GM18498 (cell line): Measurements from ENCODE around the gene ADAMTS15.

Experiments used
- ATAC-seq: cut with Tn5 transposase; IDR thresholded peaks from one replicate; pipeline ENCODE4 v1.9.1; 2021; ENCODE audit warnings: mild to moderate bottlenecking, moderate library complexity; ENCODE audit not compliant: unreplicated experiment

Gene ADAMTS15, protein sequence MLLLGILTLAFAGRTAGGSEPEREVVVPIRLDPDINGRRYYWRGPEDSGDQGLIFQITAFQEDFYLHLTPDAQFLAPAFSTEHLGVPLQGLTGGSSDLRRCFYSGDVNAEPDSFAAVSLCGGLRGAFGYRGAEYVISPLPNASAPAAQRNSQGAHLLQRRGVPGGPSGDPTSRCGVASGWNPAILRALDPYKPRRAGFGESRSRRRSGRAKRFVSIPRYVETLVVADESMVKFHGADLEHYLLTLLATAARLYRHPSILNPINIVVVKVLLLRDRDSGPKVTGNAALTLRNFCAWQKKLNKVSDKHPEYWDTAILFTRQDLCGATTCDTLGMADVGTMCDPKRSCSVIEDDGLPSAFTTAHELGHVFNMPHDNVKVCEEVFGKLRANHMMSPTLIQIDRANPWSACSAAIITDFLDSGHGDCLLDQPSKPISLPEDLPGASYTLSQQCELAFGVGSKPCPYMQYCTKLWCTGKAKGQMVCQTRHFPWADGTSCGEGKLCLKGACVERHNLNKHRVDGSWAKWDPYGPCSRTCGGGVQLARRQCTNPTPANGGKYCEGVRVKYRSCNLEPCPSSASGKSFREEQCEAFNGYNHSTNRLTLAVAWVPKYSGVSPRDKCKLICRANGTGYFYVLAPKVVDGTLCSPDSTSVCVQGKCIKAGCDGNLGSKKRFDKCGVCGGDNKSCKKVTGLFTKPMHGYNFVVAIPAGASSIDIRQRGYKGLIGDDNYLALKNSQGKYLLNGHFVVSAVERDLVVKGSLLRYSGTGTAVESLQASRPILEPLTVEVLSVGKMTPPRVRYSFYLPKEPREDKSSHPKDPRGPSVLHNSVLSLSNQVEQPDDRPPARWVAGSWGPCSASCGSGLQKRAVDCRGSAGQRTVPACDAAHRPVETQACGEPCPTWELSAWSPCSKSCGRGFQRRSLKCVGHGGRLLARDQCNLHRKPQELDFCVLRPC

DNA sequence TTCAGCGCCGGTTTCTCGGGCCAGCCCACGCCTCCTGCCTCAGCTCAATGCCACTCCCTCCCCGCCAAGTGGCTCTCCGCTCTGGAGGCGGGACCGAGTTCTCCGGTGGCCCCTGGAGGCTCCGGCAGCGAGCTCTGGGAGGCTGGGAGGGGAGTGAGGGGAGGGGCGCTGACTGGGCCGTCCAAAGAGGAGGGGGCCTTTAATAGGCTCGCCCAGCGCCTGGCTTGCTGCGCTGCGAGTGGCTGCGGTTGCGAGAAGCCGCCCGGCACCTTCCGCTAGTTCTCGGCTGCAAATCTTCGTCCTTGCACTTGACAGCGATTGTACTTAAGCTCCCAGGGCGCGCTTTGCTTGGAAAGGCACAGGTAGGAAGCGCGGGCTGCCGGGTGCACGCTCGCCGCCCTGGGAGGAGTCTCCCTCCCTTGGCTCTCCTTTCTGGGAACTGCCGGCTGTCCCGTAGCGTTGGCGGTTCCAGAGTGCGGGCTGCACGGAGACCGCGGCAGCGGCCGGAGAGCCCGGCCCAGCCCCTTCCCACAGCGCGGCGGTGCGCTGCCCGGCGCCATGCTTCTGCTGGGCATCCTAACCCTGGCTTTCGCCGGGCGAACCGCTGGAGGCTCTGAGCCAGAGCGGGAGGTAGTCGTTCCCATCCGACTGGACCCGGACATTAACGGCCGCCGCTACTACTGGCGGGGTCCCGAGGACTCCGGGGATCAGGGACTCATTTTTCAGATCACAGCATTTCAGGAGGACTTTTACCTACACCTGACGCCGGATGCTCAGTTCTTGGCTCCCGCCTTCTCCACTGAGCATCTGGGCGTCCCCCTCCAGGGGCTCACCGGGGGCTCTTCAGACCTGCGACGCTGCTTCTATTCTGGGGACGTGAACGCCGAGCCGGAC, at the start of gene ADAMTS15:
Gene ADAMTS15 (plus strand): TSS at position 230 of the 894 bp plus-strand sequence. CDS start 329 bp downstream, at position 559.
- ATAC-seq: peak; percentile 70

DNA sequence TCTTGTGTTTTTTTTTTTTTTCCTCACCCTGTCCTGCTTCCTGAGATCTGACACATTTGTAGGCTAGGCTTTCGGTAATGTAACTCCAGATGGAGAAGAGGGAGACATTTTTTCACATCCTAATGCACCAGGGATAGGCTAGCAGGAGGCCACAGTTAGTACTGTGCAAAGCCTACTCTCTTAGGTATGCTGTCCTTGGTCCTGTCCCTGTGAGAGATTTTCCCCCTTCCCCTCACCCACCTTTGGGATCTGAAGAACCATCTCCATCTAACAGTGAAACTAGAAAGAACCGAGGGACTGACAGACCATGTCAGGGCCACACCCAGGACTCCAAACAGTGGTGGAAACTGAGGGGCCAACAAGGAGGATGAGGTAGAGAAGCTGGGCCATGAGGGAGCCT, 49.2 kb upstream of the ADAMTS15 start:
- no peak for ATAC-seq

DNA sequence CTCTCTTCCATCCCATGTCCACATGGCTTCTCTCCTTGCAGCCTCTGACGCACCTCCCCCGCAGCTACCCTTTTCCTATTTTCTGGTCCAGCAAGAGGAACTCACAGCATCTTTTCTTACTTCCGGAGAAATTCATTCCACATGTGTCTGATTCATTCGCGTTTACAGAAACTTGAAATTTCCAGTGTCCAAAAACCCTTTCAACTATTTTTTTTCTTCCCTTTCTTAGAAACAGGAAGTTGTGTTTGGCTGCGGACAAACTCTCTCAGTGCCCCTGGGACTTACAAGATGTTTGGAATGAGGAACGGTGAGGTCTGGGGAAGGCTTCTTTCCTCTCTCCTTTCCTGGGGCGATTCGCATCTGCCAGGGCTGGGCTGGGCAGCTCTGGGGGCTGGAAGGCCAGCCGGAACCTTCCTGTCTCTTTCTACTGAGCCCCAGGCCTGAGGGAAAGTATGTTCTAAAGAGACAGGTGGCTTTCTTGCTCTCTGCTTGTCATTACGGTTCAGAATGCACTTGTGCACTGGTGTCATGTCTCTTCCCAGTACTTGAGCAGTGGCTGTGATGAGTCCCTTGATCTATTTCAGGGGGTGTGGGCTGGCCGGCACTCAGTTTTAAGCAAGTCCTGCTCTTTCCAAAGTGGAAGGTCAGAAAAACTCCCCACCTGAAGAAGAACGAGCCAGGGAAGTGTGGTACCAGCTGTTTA, 47.5 kb upstream of the ADAMTS15 start:
- ATAC-seq: no peak

DNA sequence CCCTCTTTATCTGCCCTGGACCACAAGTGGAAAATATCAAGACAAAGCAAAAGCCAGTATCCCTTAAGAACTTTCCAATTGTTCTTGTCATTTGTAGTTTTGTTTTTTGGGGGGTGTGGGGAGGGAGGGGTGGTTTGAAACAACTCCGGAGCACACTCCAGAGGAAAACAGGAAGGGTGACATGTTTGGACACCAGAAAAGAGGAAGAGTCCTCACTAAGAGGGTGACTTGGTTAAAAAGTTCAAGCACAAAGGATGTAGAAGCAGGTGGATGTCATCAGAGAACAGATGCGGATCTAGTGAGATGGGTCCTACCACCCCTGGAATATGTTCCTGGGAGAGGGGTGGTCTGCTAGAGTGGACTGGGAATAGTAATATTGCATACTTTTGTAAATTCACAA, 45.9 kb upstream of the ADAMTS15 start:
- no peak for ATAC-seq

DNA sequence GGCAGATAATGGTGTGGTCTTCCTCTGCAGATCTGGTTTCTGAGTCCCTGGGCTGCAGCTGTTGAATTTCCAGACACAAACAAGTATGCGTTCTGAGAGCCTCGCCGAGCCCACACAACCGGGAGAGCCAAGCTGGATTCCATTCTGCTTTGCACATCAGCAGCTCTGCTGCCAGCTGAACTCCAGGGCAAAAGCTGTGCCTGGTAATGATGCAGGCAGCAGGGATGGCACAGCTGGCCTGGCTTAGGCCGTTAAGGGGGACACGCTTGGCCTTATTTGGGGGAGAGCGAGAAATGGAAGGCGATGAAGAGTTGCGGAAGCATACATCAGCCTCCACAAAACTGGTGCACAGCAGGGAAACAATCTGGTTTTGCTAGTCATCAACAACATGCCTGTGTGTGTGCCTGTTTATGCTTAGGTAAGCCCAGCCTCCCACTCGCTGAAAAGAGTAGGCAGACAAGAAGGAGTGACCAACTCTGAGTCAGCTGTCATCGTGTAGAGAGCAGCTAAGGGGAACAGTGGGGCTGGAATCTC, 45.1 kb upstream of the ADAMTS15 start:
- no peak for ATAC-seq

DNA sequence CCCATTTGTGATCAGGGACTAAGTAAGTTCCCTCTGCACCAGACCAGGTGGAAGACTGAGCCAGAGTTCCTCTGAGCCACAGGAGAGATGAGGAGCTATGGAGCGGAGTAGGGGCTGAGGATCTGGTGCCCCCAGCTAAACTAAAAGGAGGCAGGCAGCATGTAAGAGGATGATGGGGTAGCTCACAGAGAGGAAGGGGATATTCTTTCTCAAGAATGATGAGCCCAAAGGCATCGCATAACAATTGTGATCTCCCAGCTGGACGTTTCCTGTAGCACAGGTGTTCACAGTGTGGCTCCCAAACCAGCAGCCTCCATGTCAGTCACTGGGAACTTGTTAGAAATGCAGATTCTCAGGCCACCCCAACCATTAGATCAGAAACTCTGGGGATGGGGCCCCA, 44.5 kb upstream of the ADAMTS15 start:
- ATAC-seq: no peak

DNA sequence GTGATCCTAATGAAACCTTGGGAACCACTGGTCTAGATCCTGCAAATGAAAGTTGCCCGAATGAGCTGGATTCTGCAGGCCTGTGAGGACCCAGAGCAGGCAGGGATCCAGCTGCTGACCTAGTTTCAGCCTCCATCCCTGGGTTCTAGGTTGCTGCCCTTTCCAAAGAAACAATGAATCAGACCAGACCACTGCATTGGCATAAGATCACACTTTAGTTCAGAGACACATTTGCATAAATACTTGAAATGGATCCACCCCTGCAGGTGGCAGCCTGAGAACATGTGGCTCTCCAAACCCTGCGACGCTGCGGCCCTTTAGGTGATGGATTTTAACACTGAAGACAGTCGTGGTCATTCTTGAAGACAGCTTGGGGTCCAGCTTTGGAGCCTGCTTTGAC, 43.7 kb upstream of the ADAMTS15 start:
- no peak for ATAC-seq

DNA sequence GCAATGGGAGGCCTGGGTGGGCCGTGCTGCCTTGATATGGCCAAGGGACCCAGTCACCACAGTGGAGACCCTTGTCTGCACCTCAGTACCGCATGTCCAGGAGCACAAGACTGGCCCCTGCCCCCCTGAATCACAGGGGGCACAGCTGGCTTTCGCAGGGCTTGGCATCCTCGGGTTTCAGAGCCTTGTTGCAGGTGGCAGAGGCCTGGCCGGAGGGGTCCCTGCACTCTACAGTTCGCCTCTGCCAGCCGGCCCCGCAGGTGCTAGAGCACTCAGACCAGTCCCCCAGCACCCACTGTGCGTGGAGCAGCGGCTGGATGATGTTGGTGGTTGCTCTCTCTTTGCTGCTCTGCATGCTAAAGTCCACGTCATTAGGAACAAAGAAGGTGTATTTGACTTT, 43.0 kb upstream of the ADAMTS15 start:
- ATAC-seq: no peak

DNA sequence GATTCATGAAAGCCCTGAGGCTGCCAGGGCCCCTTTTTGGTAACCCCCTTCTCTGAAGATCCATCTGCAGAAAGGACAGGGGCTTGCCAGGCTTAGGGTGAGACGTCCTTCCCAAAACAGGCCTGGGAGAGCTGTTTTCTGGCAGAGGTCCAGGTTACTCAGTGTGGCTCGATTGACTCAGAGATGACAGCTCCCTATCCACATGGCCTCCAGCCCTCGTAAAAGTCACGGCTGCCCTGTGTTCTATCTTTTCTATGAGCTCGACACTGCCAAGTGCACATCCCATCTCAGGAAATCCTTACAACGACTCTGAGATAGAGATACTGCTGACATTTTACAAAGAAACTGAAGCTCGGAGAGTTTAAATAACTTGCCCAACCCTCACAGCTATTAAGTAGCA, 40.5 kb upstream of the ADAMTS15 start:
- no peak for ATAC-seq

DNA sequence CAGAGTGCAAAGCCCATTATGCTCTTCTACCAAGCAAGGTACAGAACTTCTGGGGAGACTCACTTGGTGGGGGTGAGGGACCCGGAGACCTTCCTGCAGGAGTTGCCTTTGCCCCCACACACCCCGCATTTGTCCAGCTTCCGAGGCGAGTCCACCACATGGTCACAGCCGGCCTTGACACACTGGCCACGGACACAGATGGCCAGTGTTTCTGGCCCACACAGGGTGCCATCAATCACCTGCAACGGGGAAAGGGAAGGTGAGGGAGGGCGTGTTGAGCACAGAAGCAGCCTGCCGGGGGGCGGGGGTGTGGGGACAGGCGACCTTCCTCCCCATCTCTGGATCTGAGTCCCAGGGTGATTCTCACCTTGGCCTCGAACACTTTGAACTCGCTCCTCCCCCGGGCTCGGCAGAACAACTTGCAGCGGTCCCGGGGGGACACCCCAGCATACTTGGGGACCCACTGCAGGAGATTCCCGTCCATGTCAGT, 40.0 kb upstream of the ADAMTS15 start:
- no peak for ATAC-seq

DNA sequence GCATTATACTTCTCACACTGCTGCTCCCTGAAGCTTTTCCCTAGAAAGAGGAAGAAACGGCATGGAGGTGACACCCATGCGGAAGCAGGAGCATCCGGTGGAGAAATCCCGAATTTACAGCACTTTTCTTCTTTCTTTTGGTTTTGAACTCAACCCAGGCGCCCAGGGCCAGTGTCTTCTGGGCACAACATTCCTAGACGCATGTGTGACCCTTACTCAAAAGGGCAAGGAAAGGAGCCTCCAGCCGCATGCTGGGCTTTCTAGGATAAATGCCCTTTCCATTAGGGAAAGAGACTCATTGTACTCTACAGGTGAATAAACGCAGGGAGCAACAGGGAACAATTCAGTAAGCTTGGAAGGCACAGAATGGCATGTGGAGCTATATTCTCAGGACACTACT, 39.5 kb upstream of the ADAMTS15 start:
- ATAC-seq: no peak

DNA sequence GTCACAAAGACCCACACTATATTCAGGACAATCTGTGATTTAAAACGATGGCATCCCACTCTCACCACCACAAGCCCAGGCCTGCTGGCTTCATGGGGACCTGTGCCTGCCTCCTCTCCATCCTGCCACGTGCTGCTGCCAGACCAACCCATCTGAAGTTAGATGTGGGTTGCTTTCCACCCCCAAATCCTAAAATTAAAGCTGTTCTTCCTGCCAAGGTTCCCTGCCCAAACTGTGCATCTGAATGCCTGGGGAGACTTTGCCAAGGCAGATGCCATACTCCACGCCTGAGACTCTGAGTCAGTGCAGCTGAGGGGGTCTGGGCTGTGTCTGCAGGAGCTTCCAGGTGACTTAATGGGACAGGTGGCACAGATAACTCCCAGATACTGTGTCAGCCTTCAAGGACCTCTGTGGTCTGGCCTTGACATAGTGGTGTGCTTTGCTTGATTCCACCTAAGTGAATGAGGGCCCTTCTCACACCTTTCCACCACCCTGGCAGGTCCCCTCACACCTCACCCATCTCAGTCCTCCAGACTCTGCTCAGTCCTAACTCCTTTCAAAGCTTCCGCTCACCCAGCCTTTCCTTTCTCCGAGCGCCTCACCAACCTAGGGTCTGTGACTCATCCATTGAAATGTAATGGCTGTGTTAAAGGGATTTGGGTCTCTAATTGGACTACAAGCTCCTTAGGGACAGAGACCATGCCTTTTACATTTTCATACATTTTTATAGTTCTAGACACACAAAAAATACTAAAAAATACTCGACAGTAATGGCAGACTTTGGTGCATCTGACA, 38.7 kb upstream of the ADAMTS15 start:
- no peak for ATAC-seq

DNA sequence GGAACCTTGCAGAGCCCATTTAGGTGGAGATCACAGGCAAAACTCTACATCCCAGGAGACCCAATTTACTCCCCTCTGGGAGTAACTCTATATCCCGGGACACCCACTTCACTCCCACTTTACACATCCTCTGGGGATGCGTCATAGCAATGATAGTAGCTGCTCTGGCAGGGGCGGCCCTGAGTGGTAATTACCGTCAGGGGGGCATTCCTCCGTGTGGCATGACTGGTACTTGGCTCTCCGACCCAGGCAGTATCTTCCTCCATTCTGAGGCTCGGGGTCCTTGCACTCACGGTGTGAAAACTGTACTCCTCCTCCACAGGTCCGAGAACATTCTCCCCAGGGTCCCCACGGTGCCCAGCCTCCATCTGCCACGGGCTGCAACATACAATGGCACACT, 37.2 kb upstream of the ADAMTS15 start:
- no peak for ATAC-seq

DNA sequence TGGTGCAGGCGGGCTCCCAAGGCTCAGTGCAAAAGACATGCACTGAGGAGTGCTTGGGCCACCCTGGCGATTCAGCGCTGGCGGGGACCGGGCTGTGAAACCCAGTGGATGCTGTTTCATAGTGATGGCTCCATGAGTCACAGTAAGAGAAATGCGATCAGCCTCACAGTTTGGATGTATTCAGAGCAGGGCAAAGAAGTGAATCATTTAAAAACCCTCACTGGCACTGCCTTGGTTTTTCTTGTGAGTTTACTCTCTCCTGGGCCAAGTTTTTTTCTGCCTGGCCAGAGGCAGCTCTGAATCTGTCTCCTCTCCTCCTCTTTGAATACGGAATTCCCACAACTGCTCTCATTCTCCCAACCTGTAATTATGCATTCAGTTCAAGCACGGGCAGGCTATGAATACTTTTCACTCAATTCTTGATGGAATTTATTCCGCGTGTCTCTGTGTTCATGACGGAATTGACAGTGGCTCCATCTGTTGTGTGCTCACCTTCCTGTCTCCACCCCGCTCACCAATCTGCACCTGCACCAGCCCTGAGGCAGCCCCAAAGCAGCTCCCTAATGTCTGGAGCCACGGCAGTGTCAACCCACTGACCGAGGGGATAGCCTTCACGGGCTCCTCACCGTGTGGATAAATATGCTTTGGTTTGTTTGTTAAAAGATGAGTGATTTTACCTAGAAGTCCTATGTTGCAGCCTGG, 34.9 kb upstream of the ADAMTS15 start:
- no peak for ATAC-seq

DNA sequence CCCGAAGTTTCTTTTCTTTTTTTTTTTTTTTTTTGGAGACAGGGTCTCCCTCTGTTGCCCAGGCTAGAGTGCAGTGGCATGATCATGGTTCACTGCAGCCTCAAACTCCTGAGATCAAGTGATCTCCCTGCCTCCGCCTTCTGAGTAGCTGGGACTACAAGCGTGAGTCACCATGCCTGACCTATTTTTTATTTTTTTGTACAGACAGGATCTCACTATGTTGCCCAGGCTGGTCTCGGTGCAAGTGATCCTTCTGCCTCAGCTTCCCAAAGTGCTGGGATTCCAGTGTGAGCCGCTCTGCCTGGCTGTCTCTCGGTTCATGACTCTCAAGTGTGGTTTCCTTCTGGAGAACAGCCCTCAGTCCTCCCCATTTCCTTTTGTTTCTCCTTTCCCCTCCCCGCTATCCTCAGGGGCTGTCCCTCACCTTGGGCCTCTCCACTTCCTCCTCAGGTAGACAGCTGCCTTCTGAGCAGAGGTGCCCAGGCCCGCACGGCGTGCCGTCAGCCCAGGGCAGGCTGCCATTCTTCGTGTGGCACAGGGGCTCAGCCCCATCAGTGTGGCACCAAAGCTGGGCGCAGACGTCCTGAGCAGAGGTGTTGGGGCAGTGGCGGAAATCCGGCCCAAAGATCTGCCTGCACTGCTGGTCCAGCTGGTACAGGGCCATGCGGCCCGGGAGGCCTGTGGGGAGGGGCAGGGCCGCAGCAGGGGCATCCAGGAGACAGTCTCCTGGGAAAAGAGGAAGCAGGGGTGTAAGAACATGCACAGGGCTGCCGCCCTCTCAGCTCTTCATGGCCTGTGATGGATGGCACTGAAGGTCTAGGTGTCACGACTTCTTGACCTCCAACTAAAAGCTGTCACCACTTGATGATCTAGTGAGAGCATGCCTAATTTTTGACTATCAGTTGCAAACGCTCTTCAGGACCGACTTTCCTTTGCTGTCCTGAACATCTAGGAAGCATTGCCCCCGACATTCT, 34.1 kb upstream of the ADAMTS15 start:
- no peak for ATAC-seq

DNA sequence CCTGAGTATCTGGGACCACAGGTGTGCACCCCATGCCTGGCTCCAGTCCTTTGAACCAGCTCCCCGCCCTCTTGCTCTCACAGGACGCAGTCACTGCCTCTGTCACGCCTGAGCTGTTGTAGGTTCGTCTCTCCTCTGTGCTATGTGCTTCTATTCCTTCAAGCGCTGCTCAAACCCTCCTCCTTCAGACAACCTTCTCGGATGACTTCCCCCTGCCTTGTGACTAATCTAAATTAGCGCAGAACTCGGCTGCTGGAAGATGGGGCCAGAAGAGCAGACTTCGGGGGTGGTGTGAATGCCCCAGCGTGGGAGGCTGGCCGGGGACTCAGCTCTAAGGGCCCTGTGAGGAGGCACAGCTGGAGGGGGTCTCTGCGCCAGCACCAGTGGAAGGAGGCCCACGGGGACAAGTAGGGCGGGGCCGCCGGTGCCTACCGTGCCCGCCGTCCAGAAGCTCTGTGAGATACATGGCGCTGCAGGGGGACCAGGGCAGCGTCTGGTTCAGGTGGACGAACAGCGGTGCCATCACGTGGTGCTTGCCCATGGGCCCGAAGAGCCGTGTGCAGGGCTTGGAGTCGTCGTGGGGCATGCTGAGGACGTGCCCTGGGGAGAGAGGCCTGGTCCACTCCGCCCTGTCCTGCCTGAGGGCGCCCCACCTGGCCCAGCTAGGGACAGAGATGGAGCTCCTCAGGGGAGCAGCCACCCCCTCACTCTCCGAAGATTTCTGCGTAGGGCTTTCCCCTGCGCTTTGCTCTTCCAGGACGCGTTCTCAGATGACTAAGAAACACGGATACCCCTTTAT, 32.5 kb upstream of the ADAMTS15 start:
- ATAC-seq: no peak

DNA sequence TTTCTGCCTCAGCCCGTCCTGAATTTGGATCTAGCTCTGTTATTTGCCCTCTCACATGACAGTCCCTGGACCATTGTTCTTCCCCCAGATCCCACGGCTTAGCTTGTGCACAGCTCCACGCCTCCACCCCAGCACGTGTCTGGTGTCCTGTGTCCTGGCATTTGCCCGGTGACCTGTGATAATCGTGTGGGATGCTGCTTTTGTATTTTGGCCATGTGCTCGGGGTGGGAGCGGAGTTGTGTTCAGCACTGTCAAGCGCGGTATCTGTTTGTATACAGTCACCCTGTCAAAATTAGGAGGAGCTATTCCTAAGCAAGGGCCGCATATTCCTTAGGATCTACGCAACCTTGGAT, 31.9 kb upstream of the ADAMTS15 start:
- ATAC-seq: no peak
